ENCODE measurements around the gene NTNG1.

DNA sequence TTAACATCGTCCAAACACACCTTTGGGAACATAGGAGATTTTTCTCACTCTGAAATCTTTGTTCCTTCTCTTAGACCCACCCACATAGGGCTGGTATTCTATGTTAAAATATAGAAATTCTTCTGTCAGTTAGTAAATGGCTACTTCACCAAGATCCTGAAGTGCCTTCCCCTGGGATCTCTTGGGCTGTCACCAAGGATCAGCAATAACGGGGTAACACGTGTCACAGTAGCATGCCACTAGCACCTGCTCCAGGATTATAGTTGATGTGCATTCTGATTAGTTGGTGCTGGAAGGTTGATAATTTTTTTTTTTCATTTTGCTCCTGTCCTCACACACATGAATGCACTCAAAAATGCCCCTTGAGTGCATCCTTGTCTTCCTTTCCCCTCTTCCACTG is 298.7 kb downstream of the NTNG1 start:
- TF ChIP-seq POLR2AphosphoS5 (IDR thresholded peaks at IDR 0.05; ENCODE audit: low read depth, low read length): no peak
- TF ChIP-seq SIN3A (IDR thresholded peaks at IDR 0.05; ENCODE audit: borderline replicate concordance, insufficient read depth, low read length): no peak
- TF ChIP-seq, protein P1, sequence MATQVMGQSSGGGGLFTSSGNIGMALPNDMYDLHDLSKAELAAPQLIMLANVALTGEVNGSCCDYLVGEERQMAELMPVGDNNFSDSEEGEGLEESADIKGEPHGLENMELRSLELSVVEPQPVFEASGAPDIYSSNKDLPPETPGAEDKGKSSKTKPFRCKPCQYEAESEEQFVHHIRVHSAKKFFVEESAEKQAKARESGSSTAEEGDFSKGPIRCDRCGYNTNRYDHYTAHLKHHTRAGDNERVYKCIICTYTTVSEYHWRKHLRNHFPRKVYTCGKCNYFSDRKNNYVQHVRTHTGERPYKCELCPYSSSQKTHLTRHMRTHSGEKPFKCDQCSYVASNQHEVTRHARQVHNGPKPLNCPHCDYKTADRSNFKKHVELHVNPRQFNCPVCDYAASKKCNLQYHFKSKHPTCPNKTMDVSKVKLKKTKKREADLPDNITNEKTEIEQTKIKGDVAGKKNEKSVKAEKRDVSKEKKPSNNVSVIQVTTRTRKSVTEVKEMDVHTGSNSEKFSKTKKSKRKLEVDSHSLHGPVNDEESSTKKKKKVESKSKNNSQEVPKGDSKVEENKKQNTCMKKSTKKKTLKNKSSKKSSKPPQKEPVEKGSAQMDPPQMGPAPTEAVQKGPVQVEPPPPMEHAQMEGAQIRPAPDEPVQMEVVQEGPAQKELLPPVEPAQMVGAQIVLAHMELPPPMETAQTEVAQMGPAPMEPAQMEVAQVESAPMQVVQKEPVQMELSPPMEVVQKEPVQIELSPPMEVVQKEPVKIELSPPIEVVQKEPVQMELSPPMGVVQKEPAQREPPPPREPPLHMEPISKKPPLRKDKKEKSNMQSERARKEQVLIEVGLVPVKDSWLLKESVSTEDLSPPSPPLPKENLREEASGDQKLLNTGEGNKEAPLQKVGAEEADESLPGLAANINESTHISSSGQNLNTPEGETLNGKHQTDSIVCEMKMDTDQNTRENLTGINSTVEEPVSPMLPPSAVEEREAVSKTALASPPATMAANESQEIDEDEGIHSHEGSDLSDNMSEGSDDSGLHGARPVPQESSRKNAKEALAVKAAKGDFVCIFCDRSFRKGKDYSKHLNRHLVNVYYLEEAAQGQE (IDR thresholded peaks at IDR 0.05; ENCODE audit: insufficient read depth in 1 of 2, low read depth in 2 of 2, low read length in 2 of 2): no peak
- no peak for TF ChIP-seq TAF1 (IDR thresholded peaks at IDR 0.05; ENCODE audit: borderline replicate concordance, insufficient read depth, low read length)
- no peak for TF ChIP-seq FOXP2 (optimal IDR thresholded peaks at IDR 0.05; ENCODE audit: borderline replicate concordance, extremely low read depth, extremely low read length, insufficient read depth)
